Thoracic aorta (tissue), 2 donors: ENCODE measurements around the gene KLHL34. TPM values are rescaled to one million over a fixed set of nuclear protein-coding genes. Genes with fewer than 3 reads are reported as not detected.

Source experiments
- ATAC-seq: fragments of 150-250 bp; one replicate; pipeline ENCODE4 v1.8.0; 2017; ENCODE audit warnings: low read depth; ENCODE audit not compliant: insufficient number of reproducible peaks, low FRiP score
- DNase-seq: peaks from one replicate; pipeline ENCODE4 v3.0.0-alpha.2; 2020; ENCODE audit warnings: low spot score
- H3K27ac ChIP-seq, 2 donors: fragments of 200-600 bp; sonication (generic); 1 replicate in 1 of 2; 2 replicates in 1 of 2; pipeline ENCODE4 v1.5.1; 2016; ENCODE audit warnings: mild to moderate bottlenecking in 2 of 2, moderate library complexity in 2 of 2
- H3K27me3 ChIP-seq: fragments of 200-600 bp; sonication (generic); replicated peaks from 2 replicates; pipeline ENCODE4 v1.6.0; 2016; ENCODE audit warnings: mild to moderate bottlenecking; ENCODE audit not compliant: insufficient read depth
- H3K36me3 ChIP-seq: fragments of 200-600 bp; sonication (generic); one replicate; pipeline ENCODE4 v1.5.1; 2016
- H3K4me1 ChIP-seq, 2 donors: fragments of 200-600 bp; sonication (generic); 1 replicate in 1 of 2; 2 replicates in 1 of 2; pipeline versions ENCODE4 v1.5.1 to v1.6.0; 2016; ENCODE audit warnings: low read depth in 2 of 2, mild to moderate bottlenecking in 1 of 2; ENCODE audit not compliant: control insufficient read depth in 1 of 2
- H3K4me3 ChIP-seq: fragments of 200-600 bp; sonication (generic); 2 replicates; pipeline ENCODE4 v1.5.1; 2016; ENCODE audit warnings: mild to moderate bottlenecking
- H3K9me3 ChIP-seq: fragments of 200-600 bp; sonication (generic); 2 replicates; pipeline ENCODE4 v1.5.1; 2016
- CTCF ChIP-seq: fragments of 200-600 bp; sonication (generic); IDR thresholded peaks from one replicate; pipeline ENCODE4 v1.5.1; 2019; ENCODE audit warnings: antibody characterized with exemption
- total RNA-seq, 2 donors: library from RNA; depleted of rRNA; stranded (reverse); fragments of >200 nt; gene quantifications; one replicate each; pipeline versions ENCODE4 v1.1.0 to v1.2.3, GENCODE V29; 2016

Gene KLHL34
- total RNA-seq, 2 donors from 2014 or later = not detected

GRCh38 chrX:21675931-21676330 is 17.8 kb upstream of the KLHL34 start:
- Histone ChIP-seq H3K27me3 (no peaks in the 10 kb centered on the region), H3K4me1 (no peaks in the 10 kb centered on the region), H3K36me3 (no peaks in the 10 kb centered on the region), H3K9me3 (no peaks in the 10 kb centered on the region), H3K27ac (no peak overlapping the region), H3K4me3 (no peak overlapping the region)
- DNase-seq (no peak), ATAC-seq (no peak)
- no peak for TF ChIP-seq CTCF

- no peak for ATAC-seq
- Histone ChIP-seq H3K4me3 (no peak overlapping the region), H3K27ac (no peak overlapping the region)
These were observed 16.5 kb upstream of the KLHL34 start for GRCh38 chrX:21674430-21675186.

GRCh38 chrX:21666679-21667078 is 8.5 kb upstream of the KLHL34 start:
- ATAC-seq (no peak), DNase-seq (no peak)
- no peaks in the 10 kb centered on the region for H3K27me3 ChIP-seq

More at GRCh38 chrX:21674430-21675186, 16.5 kb upstream of the KLHL34 start:
- DNase-seq = no peak
- TF ChIP-seq CTCF = no peak
- Histone ChIP-seq H3K4me1 (no peaks in the 10 kb centered on the region), H3K36me3 (no peaks in the 10 kb centered on the region), H3K27me3 (no peaks in the 10 kb centered on the region), H3K9me3 (no peaks in the 10 kb centered on the region)

GRCh38 chrX:21666252-21666651 is 8.1 kb upstream of the KLHL34 start:
- no peak for TF ChIP-seq CTCF
- Histone ChIP-seq H3K9me3 (no peaks in the 10 kb centered on the region), H3K36me3 (no peaks in the 10 kb centered on the region), H3K27me3 (no peaks in the 10 kb centered on the region), H3K4me1 (no peaks in the 10 kb centered on the region), H3K4me3 (no peak overlapping the region), H3K27ac (no peak overlapping the region)
- ATAC-seq (no peak), DNase-seq (no peak)

More at GRCh38 chrX:21666679-21667078, 8.5 kb upstream of the KLHL34 start:
- Histone ChIP-seq H3K36me3 (no peaks in the 10 kb centered on the region), H3K4me1 (no peaks in the 10 kb centered on the region), H3K27ac (no peak overlapping the region), H3K4me3 (no peak overlapping the region), H3K9me3 (no peaks in the 10 kb centered on the region)
- TF ChIP-seq CTCF = no peak

GRCh38 chrX:21662761-21663160 is 4.6 kb upstream of the KLHL34 start:
- Histone ChIP-seq H3K4me1 (no peaks in the 10 kb centered on the region), H3K27me3 (no peaks in the 10 kb centered on the region), H3K4me3 (no peak overlapping the region), H3K36me3 (no peaks in the 10 kb centered on the region), H3K9me3 (no peaks in the 10 kb centered on the region), H3K27ac (no peak overlapping the region)
- ATAC-seq (no peak), DNase-seq (no peak)
- no peak for TF ChIP-seq CTCF
